NT2/D1 (cell line): ENCODE data around the gene EIF4EBP3.

Experiments used
- SUZ12 ChIP-seq: IDR thresholded peaks from 2 replicates; pipeline ENCODE4 v1.6.1; 2011; ENCODE audit not compliant: insufficient read length, insufficient read depth; ENCODE audit errors: extremely low read depth
- ZNF274 ChIP-seq: IDR thresholded peaks from 2 replicates; pipeline ENCODE4 v1.6.1; 2011; ENCODE audit warnings: mild to moderate bottlenecking, low read depth, low read length

- TF ChIP-seq ZNF274: no peak
- no peak for TF ChIP-seq SUZ12
Measured at GRCh38 chr5:140550147-140551079, 3.0 kb downstream of the EIF4EBP3 start.
